HG02981 (cell line): Measurements from ENCODE around the gene SULT1A1.

Source experiments
- ATAC-seq: cut with Tn5 transposase; IDR thresholded peaks from one replicate; pipeline ENCODE4 v1.9.1; 2021; ENCODE audit warnings: mild to moderate bottlenecking, moderate library complexity; ENCODE audit not compliant: unreplicated experiment

SULT1A1 gene

GRCh38 chr16:28562199-28562598, 47.6 kb downstream of the SULT1A1 start:
- no peak for ATAC-seq

GRCh38 chr16:28561557-28562187, 48.2 kb downstream of the SULT1A1 start:
- ATAC-seq = no peak

DNA sequence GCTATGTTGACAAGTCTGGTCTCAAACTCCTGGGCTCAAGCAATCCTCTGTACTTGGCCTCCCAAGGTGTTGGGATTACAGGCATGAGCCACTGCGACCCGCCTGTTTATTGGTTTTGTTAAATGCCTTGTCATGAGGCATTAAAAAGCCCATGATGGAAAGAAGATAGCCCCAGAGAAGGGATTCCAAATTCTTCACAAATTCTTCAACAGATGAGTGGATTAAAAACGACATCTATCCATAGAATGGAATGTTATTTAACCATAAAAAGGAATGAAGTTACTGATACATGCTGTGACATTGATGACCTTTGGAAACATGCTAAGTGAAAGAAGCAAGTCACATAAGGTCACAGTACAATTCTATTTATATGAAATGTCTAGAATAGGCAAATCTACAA, 51.4 kb downstream of the SULT1A1 start:
- no peak for ATAC-seq

GRCh38 chr16:28556914-28557320, 52.9 kb downstream of the SULT1A1 start:
- no peak for ATAC-seq

GRCh38 chr16:28555561-28555960, 54.3 kb downstream of the SULT1A1 start:
- no peak for ATAC-seq
